ENCODE data around the gene METTL9. TPM values are rescaled to one million over a fixed set of nuclear protein-coding genes. Genes with fewer than 3 reads are reported as not detected.
A peak's percentile ranks its signal among the peaks of the same experiment; 100 is the strongest.

Gene METTL9
- total and polyA plus RNA-seq, 2 of the 13 experiments (the other 11 are each of a cell fraction or from before 2014, with no cell fraction given) = 123 to 204 TPM

DNA sequence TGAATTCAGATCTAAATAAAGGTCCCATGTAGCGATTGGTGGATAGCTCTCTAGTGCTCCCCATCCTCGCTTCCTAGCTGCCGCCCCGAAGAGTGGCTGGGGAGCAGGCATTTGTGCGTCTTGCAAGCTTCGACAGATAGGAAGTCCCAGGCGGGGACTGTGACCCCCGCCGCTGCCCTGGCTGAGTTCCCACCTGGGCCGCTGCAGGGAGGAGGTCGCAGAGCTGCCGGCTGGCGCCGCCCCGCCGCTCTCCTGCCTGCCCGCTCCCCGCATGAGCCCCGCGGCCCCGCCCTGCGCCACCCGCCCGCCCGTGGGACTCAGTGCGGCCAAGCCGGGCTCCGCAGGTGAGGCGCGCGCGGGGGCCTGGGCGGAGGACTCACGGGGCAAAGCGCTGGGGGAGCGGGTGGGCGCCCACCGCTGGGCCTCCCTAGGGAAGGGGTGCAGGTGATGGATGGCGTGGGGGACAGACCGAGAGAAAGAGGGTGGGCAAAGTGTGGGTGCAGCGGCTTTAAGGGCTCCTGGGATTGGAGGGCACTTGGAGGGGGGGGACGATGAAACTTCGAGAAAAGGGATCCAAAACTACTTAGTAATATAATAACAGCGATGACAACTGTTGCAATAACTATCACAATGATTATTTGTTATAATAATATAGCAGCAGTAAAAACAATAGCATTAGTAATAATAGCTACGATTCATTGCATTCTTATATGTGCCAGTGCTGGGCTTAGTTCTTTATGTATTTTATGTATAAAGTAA, 64.7 kb downstream of the METTL9 start, which contains the start of gene OTOA (continued):
- no peak for TF ChIP-seq KIAA2018 (CRISPR knock-in tag; IDR thresholded peaks at IDR 0.05; ENCODE audit: borderline replicate concordance)
- TF ChIP-seq ZNF329 (CRISPR knock-in tag; IDR thresholded peaks at IDR 0.05; ENCODE audit: low read depth) = no peak
- no peak for TF ChIP-seq ZNF557 (CRISPR knock-in tag; IDR thresholded peaks at IDR 0.05)
- TF ChIP-seq ZFP36 (IDR thresholded peaks at IDR 0.05; ENCODE audit: borderline replicate concordance, low read depth, low read length, partially characterized antibody) = no peak
- TF ChIP-seq, protein P1, sequence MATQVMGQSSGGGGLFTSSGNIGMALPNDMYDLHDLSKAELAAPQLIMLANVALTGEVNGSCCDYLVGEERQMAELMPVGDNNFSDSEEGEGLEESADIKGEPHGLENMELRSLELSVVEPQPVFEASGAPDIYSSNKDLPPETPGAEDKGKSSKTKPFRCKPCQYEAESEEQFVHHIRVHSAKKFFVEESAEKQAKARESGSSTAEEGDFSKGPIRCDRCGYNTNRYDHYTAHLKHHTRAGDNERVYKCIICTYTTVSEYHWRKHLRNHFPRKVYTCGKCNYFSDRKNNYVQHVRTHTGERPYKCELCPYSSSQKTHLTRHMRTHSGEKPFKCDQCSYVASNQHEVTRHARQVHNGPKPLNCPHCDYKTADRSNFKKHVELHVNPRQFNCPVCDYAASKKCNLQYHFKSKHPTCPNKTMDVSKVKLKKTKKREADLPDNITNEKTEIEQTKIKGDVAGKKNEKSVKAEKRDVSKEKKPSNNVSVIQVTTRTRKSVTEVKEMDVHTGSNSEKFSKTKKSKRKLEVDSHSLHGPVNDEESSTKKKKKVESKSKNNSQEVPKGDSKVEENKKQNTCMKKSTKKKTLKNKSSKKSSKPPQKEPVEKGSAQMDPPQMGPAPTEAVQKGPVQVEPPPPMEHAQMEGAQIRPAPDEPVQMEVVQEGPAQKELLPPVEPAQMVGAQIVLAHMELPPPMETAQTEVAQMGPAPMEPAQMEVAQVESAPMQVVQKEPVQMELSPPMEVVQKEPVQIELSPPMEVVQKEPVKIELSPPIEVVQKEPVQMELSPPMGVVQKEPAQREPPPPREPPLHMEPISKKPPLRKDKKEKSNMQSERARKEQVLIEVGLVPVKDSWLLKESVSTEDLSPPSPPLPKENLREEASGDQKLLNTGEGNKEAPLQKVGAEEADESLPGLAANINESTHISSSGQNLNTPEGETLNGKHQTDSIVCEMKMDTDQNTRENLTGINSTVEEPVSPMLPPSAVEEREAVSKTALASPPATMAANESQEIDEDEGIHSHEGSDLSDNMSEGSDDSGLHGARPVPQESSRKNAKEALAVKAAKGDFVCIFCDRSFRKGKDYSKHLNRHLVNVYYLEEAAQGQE (IDR thresholded peaks at IDR 0.05; ENCODE audit: borderline replicate concordance in 1 of 2, low read depth in 1 of 2, low read length in 2 of 2) = no peak
- TF ChIP-seq GABPB1 (CRISPR knock-in tag; IDR thresholded peaks at IDR 0.05) = peak; percentile 20; the same call in 1 of the 2 replicates
- peak; percentile 82 for TF ChIP-seq ZNF263 (CRISPR knock-in tag; IDR thresholded peaks at IDR 0.05)
- 0 out of 2 replicates have a peak, but pooled peaks have one; percentile 19 for TF ChIP-seq MYC (CRISPR knock-in tag; IDR thresholded peaks at IDR 0.05; ENCODE audit: borderline replicate concordance)
- TF ChIP-seq, protein P2, sequence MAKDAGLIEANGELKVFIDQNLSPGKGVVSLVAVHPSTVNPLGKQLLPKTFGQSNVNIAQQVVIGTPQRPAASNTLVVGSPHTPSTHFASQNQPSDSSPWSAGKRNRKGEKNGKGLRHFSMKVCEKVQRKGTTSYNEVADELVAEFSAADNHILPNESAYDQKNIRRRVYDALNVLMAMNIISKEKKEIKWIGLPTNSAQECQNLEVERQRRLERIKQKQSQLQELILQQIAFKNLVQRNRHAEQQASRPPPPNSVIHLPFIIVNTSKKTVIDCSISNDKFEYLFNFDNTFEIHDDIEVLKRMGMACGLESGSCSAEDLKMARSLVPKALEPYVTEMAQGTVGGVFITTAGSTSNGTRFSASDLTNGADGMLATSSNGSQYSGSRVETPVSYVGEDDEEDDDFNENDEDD (CRISPR knock-in tag; IDR thresholded peaks at IDR 0.05; ENCODE audit: borderline replicate concordance) = peak; percentile 32; the same call in 1 of the 2 replicates
- TF ChIP-seq ZBTB33 (CRISPR knock-in tag; IDR thresholded peaks at IDR 0.05) = no peak
- TF ChIP-seq KAT2B (IDR thresholded peaks at IDR 0.05; ENCODE audit: borderline replicate concordance, low read depth, low read length) = no peak
- no peak for TF ChIP-seq ZNF232 (CRISPR knock-in tag; IDR thresholded peaks at IDR 0.05; ENCODE audit: borderline replicate concordance)
- no peak for TF ChIP-seq PHB2 (IDR thresholded peaks at IDR 0.05; ENCODE audit: partially characterized antibody)

All from HepG2 (cell line).